HEK293 (cell line): ENCODE data around the gene ATXN10.

Source experiments
- CTCF ChIA-PET: fragments of 350-600 bp; formaldehyde crosslinking; extraction: SDS; loops from one replicate; lab custom pipeline; 2021; ENCODE audit warnings: antibody characterized with exemption; lab: Yijun Ruan, JAX
- POLR2A ChIA-PET: fragments of 300-600 bp; formaldehyde crosslinking; extraction: SDS; loops from one replicate; lab custom pipeline; 2020; ENCODE audit warnings: antibody characterized with exemption, inconsistent platforms; lab: Yijun Ruan, JAX
- H3K27ac ChIP-seq: fragments of 200-500 bp; sonication (Bioruptor generic); 2 replicates; pipeline ENCODE4 v1.5.1; 2014; ENCODE audit warnings: low read depth, low read length, control low read depth, inconsistent platforms; ENCODE audit errors: extremely low read depth
- H3K36me3 ChIP-seq, 2 experiments: fragments of 200-500 bp in 1 of 2; sonication (Bioruptor generic) in 1 of 2; 1 replicate in 1 of 2; 2 replicates in 1 of 2; pipeline ENCODE4 v1.5.1; 2014 to 2017; ENCODE audit warnings: inconsistent platforms in 2 of 2, low read length in 2 of 2; ENCODE audit not compliant: control insufficient read depth in 2 of 2, insufficient read depth in 1 of 2
- H3K4me1 ChIP-seq: fragments of 200-500 bp; sonication (Bioruptor generic); 2 replicates; pipeline ENCODE4 v1.5.1; 2014; ENCODE audit warnings: mild to moderate bottlenecking, low read length, inconsistent platforms; ENCODE audit not compliant: control insufficient read depth, insufficient read depth
- H3K4me3 ChIP-seq: 2 replicates; pipeline ENCODE4 v1.5.1; 2011; ENCODE audit warnings: low read depth, mild to moderate bottlenecking, control low read depth, low read length, moderate library complexity
- H3K9me3 ChIP-seq: fragments of 200-500 bp; sonication (Bioruptor generic); 2 replicates; pipeline ENCODE4 v1.5.1; 2014; ENCODE audit warnings: low read depth, low read length, inconsistent platforms; ENCODE audit not compliant: control insufficient read depth, insufficient read depth
- FEZF1 ChIP-seq: fragments of 450-650 bp; formaldehyde crosslinking; IDR thresholded peaks from 2 replicates; pipeline ENCODE4 v1.5.1; 2016; ENCODE audit warnings: missing biosample characterization, missing genetic modification characterization
- GLI4 ChIP-seq: fragments of 450-650 bp; formaldehyde crosslinking; IDR thresholded peaks from 2 replicates; pipeline ENCODE4 v1.5.1; 2016; ENCODE audit warnings: missing biosample characterization, missing genetic modification characterization
- MYNN ChIP-seq: fragments of 450-650 bp; formaldehyde crosslinking; IDR thresholded peaks from 2 replicates; pipeline ENCODE4 v1.5.1; 2016; ENCODE audit warnings: missing biosample characterization, missing genetic modification characterization, borderline replicate concordance
- PRDM10 ChIP-seq: fragments of 450-650 bp; formaldehyde crosslinking; IDR thresholded peaks from 2 replicates; pipeline ENCODE4 v1.5.1; 2016; ENCODE audit warnings: missing biosample characterization, missing genetic modification characterization
- SP3 ChIP-seq: fragments of 450-650 bp; formaldehyde crosslinking; IDR thresholded peaks from 2 replicates; pipeline ENCODE4 v1.5.1; 2016; ENCODE audit warnings: missing biosample characterization, missing genetic modification characterization
- ZBTB20 ChIP-seq: fragments of 450-650 bp; formaldehyde crosslinking; IDR thresholded peaks from 2 replicates; pipeline ENCODE4 v1.5.1; 2016; ENCODE audit warnings: missing biosample characterization, missing genetic modification characterization
- ZFP37 ChIP-seq: fragments of 450-650 bp; formaldehyde crosslinking; IDR thresholded peaks from 2 replicates; pipeline ENCODE4 v1.5.1; 2016; ENCODE audit warnings: missing biosample characterization, missing genetic modification characterization
- ZFP69B ChIP-seq: fragments of 450-650 bp; formaldehyde crosslinking; IDR thresholded peaks from 2 replicates; pipeline ENCODE4 v1.5.1; 2016; ENCODE audit warnings: missing biosample characterization, missing genetic modification characterization
- ZNF10 ChIP-seq: fragments of 450-650 bp; formaldehyde crosslinking; IDR thresholded peaks from 2 replicates; pipeline ENCODE4 v1.5.1; 2017; ENCODE audit warnings: missing biosample characterization, missing genetic modification characterization
- ZNF266 ChIP-seq: fragments of 450-650 bp; formaldehyde crosslinking; IDR thresholded peaks from 2 replicates; pipeline ENCODE4 v1.5.1; 2016; ENCODE audit warnings: missing biosample characterization, missing genetic modification characterization, low read depth
- ZNF311 ChIP-seq: fragments of 450-650 bp; formaldehyde crosslinking; IDR thresholded peaks from 2 replicates; pipeline ENCODE4 v1.5.1; 2017; ENCODE audit warnings: missing biosample characterization, missing genetic modification characterization, borderline replicate concordance
- ZNF48 ChIP-seq: fragments of 450-650 bp; formaldehyde crosslinking; IDR thresholded peaks from 2 replicates; pipeline ENCODE4 v1.5.1; 2016; ENCODE audit warnings: missing biosample characterization, missing genetic modification characterization
- ZNF501 ChIP-seq: fragments of 450-650 bp; formaldehyde crosslinking; IDR thresholded peaks from 2 replicates; pipeline ENCODE4 v1.5.1; 2016; ENCODE audit warnings: missing biosample characterization, missing genetic modification characterization
- ZNF555 ChIP-seq: fragments of 450-650 bp; formaldehyde crosslinking; conservative IDR thresholded peaks from 2 replicates; pipeline ENCODE4 v1.5.1; 2017; ENCODE audit warnings: missing biosample characterization, mild to moderate bottlenecking, missing genetic modification characterization, inconsistent platforms
- ZNF558 ChIP-seq: fragments of 450-650 bp; formaldehyde crosslinking; IDR thresholded peaks from 2 replicates; pipeline ENCODE4 v1.5.1; 2016; ENCODE audit warnings: missing biosample characterization, missing genetic modification characterization
- ZNF561 ChIP-seq: fragments of 450-650 bp; IDR thresholded peaks from 2 replicates; pipeline ENCODE4 v1.5.1; 2018; ENCODE audit warnings: missing biosample characterization, missing genetic modification characterization, borderline replicate concordance
- ZNF670 ChIP-seq: fragments of 450-650 bp; formaldehyde crosslinking; IDR thresholded peaks from 2 replicates; pipeline ENCODE4 v1.5.1; 2016; ENCODE audit warnings: missing biosample characterization, missing genetic modification characterization, low read depth
- ZNF707 ChIP-seq: fragments of 450-650 bp; formaldehyde crosslinking; IDR thresholded peaks from 2 replicates; pipeline ENCODE4 v1.5.1; 2016; ENCODE audit warnings: missing biosample characterization, missing genetic modification characterization
- TF ChIP-seq, protein P1 (sequence below): fragments of 450-650 bp; formaldehyde crosslinking; IDR thresholded peaks from 2 replicates; pipeline ENCODE4 v1.5.1; 2017; ENCODE audit warnings: missing biosample characterization, missing genetic modification characterization

ATXN10 gene

DNA sequence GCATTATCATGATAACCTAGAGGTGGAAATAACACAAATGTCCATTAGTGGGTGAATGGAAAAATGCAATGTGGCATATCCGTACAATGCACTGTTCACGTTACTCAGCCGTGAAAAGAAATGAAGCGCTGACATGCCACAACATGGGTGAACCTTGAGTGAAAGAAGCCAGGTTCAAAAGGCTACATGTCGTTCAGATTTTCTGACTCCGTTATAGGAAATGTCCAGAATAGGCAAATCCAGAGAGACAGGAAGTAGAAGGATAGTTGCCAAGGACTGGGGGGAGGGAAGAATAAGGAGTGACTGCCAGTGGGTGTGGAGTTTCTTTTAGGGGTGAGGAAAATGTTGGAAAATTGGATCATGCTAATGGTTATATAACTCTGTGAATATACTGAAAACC, 133.8 kb downstream of the ATXN10 start (continued):
- TF ChIP-seq PRDM10 (tag by site-specific recombination) (no peak), ZNF670 (tag by site-specific recombination) (no peak), ZNF48 (tag by site-specific recombination) (no peak), ZBTB20 (tag by site-specific recombination) (no peak), ZNF501 (tag by site-specific recombination) (no peak), ZFP37 (tag by site-specific recombination) (no peak)

DNA sequence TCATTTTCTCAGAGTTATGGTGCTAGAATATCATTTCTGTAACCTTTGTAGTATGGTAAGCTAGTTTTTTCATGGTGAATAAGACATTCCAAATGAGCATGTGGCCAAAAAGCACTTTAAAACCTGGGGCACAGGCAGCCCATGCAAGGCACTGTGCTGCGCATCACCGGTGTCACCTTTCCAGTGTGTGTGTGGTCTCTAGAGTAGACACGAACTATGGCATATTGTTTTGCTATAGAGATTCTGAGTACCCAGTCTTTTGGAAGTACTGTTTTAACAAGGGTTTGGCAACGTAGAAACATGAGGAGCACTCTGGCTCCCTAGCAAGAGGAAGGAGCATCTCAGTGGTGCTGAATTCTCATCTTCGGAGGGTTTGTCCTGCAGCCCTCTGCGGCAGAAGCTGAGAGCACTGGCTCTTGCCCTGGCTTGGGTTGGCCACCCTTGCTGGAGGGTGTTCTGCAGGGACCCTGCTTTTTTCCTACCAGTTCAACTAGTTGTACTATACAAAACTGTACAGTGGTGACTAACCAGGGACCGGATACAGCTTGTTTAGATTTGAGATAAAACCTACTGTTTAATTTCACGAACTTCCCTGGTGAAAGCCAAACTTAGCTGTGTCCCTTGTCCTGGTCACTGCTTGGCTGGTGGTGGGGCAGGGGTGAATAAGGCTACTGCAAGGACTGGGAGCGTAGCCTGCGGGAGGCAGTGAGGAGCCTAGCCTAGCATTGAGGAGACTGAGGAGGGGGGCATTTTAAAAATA, 135.7 kb downstream of the ATXN10 start:
- TF ChIP-seq ZNF311 (tag by site-specific recombination): no peak
- no peak for TF ChIP-seq GLI4 (tag by site-specific recombination)
- TF ChIP-seq SP3 (tag by site-specific recombination): no peak
- TF ChIP-seq ZNF707: no peak
- TF ChIP-seq, protein P1, sequence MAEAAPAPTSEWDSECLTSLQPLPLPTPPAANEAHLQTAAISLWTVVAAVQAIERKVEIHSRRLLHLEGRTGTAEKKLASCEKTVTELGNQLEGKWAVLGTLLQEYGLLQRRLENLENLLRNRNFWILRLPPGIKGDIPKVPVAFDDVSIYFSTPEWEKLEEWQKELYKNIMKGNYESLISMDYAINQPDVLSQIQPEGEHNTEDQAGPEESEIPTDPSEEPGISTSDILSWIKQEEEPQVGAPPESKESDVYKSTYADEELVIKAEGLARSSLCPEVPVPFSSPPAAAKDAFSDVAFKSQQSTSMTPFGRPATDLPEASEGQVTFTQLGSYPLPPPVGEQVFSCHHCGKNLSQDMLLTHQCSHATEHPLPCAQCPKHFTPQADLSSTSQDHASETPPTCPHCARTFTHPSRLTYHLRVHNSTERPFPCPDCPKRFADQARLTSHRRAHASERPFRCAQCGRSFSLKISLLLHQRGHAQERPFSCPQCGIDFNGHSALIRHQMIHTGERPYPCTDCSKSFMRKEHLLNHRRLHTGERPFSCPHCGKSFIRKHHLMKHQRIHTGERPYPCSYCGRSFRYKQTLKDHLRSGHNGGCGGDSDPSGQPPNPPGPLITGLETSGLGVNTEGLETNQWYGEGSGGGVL: no peak
- no peak for TF ChIP-seq ZNF555 (tag by site-specific recombination)
- TF ChIP-seq ZNF561 (tag by site-specific recombination): no peak
- no peak for TF ChIP-seq ZNF10 (tag by site-specific recombination)
- TF ChIP-seq FEZF1: no peak
- TF ChIP-seq ZNF266 (tag by site-specific recombination): no peak
- no peak for TF ChIP-seq ZFP69B
- no peak for TF ChIP-seq ZNF558 (tag by site-specific recombination)
- TF ChIP-seq MYNN (tag by site-specific recombination): no peak
- no peak for TF ChIP-seq ZNF670 (tag by site-specific recombination)
- TF ChIP-seq, all 188 proteins: peak for 0
- POLR2A ChIA-PET: no interaction called here
- H3K4me3 ChIP-seq: no peak overlapping the region
- H3K36me3 ChIP-seq: peaks cover 0 to 38% of the 10 kb centered on the region in 2 experiments; a peak in 1 of 3 replicates
- CTCF ChIA-PET: interaction anchor here (1.5 kb wide), 1 partner anchor 162 kb away, joined by 4 read pairs; no protein-coding TSS in a partner anchor
- no peaks in the 10 kb centered on the region for H3K9me3 ChIP-seq
- peaks cover 2% of the 10 kb centered on the region for H3K4me1 ChIP-seq
- no peak overlapping the region for H3K27ac ChIP-seq
